NCI-H2081 treated with DMSO at 0.1 percent for 48 hours (cell line): ENCODE measurements around the gene PYGL.

Experiments used
- DNase-seq: peaks from one replicate; lab custom pipeline; 2025; lab: John Stamatoyannopoulos, UW

Gene PYGL

GRCh38 chr14:50871914-50872732, 72.2 kb downstream of the PYGL start, which contains the start of gene ABHD12B:
Gene ABHD12B (plus strand): TSS chr14:50872053. CDS start chr14:50872175, 122 bp downstream.
- no peak for DNase-seq

- DNase-seq = no peak
These were observed 73.1 kb downstream of the PYGL start for GRCh38 chr14:50871228-50871627.

GRCh38 chr14:50865391-50866076, 78.7 kb downstream of the PYGL start:
- no peak for DNase-seq

GRCh38 chr14:50864946-50865345, 79.3 kb downstream of the PYGL start:
- no peak for DNase-seq

GRCh38 chr14:50864237-50864636, 80.0 kb downstream of the PYGL start:
- no peak for DNase-seq

- DNase-seq = no peak
These were observed 82.2 kb downstream of the PYGL start for GRCh38 chr14:50862036-50862570.

- peak; percentile 68 for DNase-seq
These were observed 83.7 kb downstream of the PYGL start for GRCh38 chr14:50860478-50861086.

- DNase-seq = no peak
These were observed 85.0 kb downstream of the PYGL start for GRCh38 chr14:50859296-50859624.

GRCh38 chr14:50856660-50857059, 87.6 kb downstream of the PYGL start:
- DNase-seq = no peak

GRCh38 chr14:50855558-50855957, 88.7 kb downstream of the PYGL start:
- no peak for DNase-seq
